ENCODE data around the gene SIPA1L3.

The SIPA1L3 gene

DNA sequence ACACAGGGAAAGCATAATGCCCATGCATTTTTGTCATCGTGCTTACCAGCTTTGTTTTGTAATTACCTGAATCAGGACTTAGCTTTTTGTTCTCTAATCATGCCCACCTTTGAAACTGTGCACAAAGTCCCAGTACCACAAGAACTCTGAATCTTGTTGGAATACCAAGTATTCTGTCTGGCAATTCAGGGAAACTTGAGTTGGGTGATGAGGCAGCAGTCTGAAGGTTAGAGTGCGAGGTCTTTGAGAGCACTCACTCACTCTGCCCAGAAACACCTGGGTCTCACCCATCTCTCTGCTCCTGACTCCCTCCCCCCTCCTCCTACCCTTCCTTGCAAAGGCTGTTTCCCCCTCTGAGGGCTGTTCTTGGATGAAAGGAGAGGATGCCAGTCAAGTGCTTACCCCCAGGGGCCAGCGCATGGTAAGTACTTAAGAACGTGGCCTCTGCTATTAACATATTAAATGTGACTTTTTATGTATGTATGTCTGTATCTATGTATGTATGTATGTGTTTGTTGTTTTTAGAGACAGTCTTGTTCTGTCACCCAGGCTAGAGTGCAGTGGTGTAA lies 22.4 kb downstream of the SIPA1L3 start:
- Histone ChIP-seq H3K36me3 (ENCODE audit: control insufficient read depth in 2 of 2, insufficient read depth in 1 of 2, low read length in 2 of 2) (peaks cover 0 to 16% of the 10 kb centered on the region in 2 experiments; a peak in 1 of 3 replicates), H3K4me3 (ENCODE audit: low read depth, low read length) (no peak overlapping the region), H3K4me1 (ENCODE audit: control insufficient read depth, insufficient read depth, low read length) (peaks cover 25% of the 10 kb centered on the region), H3K27ac (ENCODE audit: extremely low read depth, low read depth, low read length) (no peak overlapping the region), H3K9me3 (ENCODE audit: control insufficient read depth, insufficient read depth, low read depth, low read length) (no peaks in the 10 kb centered on the region)
- CTCF ChIA-PET = interaction anchor here (1.0 kb wide), 1 partner anchor 166 kb away, joined by 3 read pairs; no protein-coding TSS in a partner anchor
- TF ChIP-seq ZNF571 (tag by site-specific recombination; IDR thresholded peaks at IDR 0.05) = no peak
- TF ChIP-seq ZNF354C (tag by site-specific recombination; IDR thresholded peaks at IDR 0.05; ENCODE audit: borderline replicate concordance, low read depth) = no peak
- peak; percentile 74 for TF ChIP-seq ZNF341 (tag by site-specific recombination; IDR thresholded peaks at IDR 0.05; ENCODE audit: low read depth)
- POLR2A ChIA-PET = no interaction called here

DNA sequence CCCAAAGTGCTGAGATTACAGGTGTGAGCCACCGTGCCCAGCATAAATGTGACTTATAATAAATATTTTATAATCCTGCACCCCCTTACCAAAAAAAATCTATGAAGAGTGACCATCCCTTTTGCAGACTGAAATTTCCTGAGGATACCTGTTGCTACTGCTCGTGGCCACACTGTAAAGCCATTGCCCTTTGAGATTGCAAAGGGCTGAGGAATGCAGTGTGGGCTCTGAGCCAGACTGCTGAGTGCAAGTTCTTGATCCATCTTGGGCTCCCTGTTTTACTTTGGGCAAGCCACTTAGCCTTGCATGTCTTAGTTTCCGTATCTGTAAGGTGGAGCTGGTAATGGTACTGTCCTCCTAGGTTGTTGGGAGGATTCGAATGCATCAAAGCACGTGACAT lies 23.4 kb downstream of the SIPA1L3 start:
- H3K27ac ChIP-seq (ENCODE audit: extremely low read depth, low read depth, low read length) = no peak overlapping the region
- no peak overlapping the region for H3K4me3 ChIP-seq (ENCODE audit: low read depth, low read length)
- H3K9me3 ChIP-seq (ENCODE audit: control insufficient read depth, insufficient read depth, low read depth, low read length) = peaks cover 3% of the 10 kb centered on the region
- peaks cover 0 to 17% of the 10 kb centered on the region in 2 experiments; a peak in 2 of 3 replicates for H3K36me3 ChIP-seq (ENCODE audit: control insufficient read depth in 2 of 2, insufficient read depth in 1 of 2, low read length in 2 of 2)
- ChIA-PET CTCF (interaction anchor here (4.0 kb wide), 1 partner anchor 27 kb away, joined by 35 read pairs; no protein-coding TSS in a partner anchor), POLR2A (interaction anchor here (0.6 to 3.2 kb wide), 5 partner anchors 9 to 153 kb away, joined by 3 to 31 read pairs (median 3); partner anchors contain the start of genes SIPA1L3 and WDR87)
- H3K4me1 ChIP-seq (ENCODE audit: control insufficient read depth, insufficient read depth, low read length) = peaks cover 25% of the 10 kb centered on the region
- TF ChIP-seq, protein P1, sequence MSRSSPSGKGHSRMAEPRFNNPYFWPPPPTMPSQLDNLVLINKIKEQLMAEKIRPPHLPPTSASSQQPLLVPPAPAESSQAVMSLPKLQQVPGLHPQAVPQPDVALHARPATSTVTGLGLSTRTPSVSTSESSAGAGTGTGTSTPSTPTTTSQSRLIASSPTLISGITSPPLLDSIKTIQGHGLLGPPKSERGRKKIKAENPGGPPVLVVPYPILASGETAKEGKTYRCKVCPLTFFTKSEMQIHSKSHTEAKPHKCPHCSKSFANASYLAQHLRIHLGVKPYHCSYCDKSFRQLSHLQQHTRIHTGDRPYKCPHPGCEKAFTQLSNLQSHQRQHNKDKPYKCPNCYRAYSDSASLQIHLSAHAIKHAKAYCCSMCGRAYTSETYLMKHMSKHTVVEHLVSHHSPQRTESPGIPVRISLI (tag by site-specific recombination; IDR thresholded peaks at IDR 0.05) = no peak
- TF ChIP-seq SCRT1 (tag by site-specific recombination; IDR thresholded peaks at IDR 0.05; ENCODE audit: borderline replicate concordance) = peak; percentile 63
- peak; percentile 87 for TF ChIP-seq SCRT2 (tag by site-specific recombination; IDR thresholded peaks at IDR 0.05)

DNA sequence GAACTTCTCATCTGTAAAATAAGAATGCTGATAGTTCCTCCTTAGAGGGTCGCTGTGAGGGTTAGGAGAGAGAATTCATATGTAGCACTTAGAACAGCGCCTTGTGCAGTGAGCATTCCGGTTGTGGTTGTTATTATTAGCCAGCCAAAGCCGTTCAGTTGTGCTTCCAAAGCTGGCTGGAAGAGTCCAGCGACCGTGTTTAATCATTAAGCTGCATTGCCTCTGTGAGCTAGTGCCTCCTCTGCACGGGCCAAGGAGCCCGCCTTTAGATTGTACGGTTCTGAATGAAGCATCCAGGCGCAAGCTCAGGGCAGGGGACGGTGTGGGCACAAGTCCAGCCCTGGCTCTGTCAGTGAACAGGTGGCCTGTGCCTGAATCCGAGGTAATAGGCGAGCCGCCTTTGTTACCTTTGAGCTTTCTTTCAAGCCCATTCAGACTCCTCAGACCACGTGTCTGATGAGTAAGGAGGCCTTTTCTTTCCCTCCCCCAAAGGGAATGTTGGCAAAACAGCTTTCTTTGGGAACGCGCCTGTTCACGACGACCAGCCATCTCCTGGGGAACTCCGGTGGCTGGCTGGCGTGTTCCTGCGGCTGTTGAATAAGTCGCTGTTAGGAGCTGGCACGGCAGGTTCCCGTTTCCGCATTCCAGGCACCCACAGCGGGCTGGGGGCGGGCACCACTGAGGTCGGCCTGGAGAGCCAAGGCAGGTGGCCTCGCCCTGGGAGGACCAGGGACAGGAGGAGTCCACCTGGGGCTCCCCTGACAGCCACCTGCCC lies 25.1 kb downstream of the SIPA1L3 start:
- Histone ChIP-seq H3K9me3 (ENCODE audit: control insufficient read depth, insufficient read depth, low read depth, low read length) (peaks cover 10% of the 10 kb centered on the region), H3K36me3 (ENCODE audit: control insufficient read depth in 2 of 2, insufficient read depth in 1 of 2, low read length in 2 of 2) (peaks cover 5 to 19% of the 10 kb centered on the region in 2 experiments), H3K4me1 (ENCODE audit: control insufficient read depth, insufficient read depth, low read length) (peaks cover 25% of the 10 kb centered on the region), H3K4me3 (ENCODE audit: low read depth, low read length) (peak overlapping the region; percentile 1), H3K27ac (ENCODE audit: extremely low read depth, low read depth, low read length) (no peak overlapping the region)
- no peak for TF ChIP-seq ZNF473 (tag by site-specific recombination; IDR thresholded peaks at IDR 0.05)
- TF ChIP-seq KLF8 (tag by site-specific recombination; IDR thresholded peaks at IDR 0.05) = no peak
- no peak for TF ChIP-seq SETDB1 (IDR thresholded peaks at IDR 0.05; ENCODE audit: insufficient read length, low read length)
- TF ChIP-seq, protein P2, sequence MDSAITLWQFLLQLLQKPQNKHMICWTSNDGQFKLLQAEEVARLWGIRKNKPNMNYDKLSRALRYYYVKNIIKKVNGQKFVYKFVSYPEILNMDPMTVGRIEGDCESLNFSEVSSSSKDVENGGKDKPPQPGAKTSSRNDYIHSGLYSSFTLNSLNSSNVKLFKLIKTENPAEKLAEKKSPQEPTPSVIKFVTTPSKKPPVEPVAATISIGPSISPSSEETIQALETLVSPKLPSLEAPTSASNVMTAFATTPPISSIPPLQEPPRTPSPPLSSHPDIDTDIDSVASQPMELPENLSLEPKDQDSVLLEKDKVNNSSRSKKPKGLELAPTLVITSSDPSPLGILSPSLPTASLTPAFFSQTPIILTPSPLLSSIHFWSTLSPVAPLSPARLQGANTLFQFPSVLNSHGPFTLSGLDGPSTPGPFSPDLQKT (IDR thresholded peaks at IDR 0.05; ENCODE audit: borderline replicate concordance, low read depth, low read length) = no peak
- no peak for TF ChIP-seq ZFHX2 (tag by site-specific recombination; conservative IDR thresholded peaks at IDR 0.05)
- TF ChIP-seq ZNF600 (tag by site-specific recombination; IDR thresholded peaks at IDR 0.05) = no peak
- no peak for TF ChIP-seq ZNF221 (tag by site-specific recombination; IDR thresholded peaks at IDR 0.05; ENCODE audit: borderline replicate concordance)
- TF ChIP-seq, protein P3, sequence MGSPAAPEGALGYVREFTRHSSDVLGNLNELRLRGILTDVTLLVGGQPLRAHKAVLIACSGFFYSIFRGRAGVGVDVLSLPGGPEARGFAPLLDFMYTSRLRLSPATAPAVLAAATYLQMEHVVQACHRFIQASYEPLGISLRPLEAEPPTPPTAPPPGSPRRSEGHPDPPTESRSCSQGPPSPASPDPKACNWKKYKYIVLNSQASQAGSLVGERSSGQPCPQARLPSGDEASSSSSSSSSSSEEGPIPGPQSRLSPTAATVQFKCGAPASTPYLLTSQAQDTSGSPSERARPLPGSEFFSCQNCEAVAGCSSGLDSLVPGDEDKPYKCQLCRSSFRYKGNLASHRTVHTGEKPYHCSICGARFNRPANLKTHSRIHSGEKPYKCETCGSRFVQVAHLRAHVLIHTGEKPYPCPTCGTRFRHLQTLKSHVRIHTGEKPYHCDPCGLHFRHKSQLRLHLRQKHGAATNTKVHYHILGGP (tag by site-specific recombination; IDR thresholded peaks at IDR 0.05) = no peak
- TF ChIP-seq ZBTB48 (tag by site-specific recombination; IDR thresholded peaks at IDR 0.05) = no peak
- POLR2A ChIA-PET = interaction anchor here (0.6 to 3.2 kb wide), 8 partner anchors 13 to 250 kb away, joined by 3 to 31 read pairs (median 5); partner anchors contain the start of genes SIPA1L3, WDR87 and ZNF573
- CTCF ChIA-PET = interaction anchor here (0.5 to 4.0 kb wide), 7 partner anchors 8 to 210 kb away, joined by 3 to 35 read pairs (median 4); no protein-coding TSS in a partner anchor
